Ishikawa (cell line): ENCODE results near the gene RPRM.

Source experiments
- CEBPB ChIP-seq: IDR thresholded peaks from 2 replicates; pipeline ENCODE4 v1.6.1; 2012
- CREB1 ChIP-seq: IDR thresholded peaks from 2 replicates; pipeline ENCODE4 v1.6.1; 2012; ENCODE audit warnings: low read depth
- EGR1 ChIP-seq: IDR thresholded peaks from 2 replicates; pipeline ENCODE4 v1.6.1; 2012
- EP300 ChIP-seq: IDR thresholded peaks from 2 replicates; pipeline ENCODE4 v1.6.1; 2012; ENCODE audit warnings: borderline replicate concordance
- FOXM1 ChIP-seq: IDR thresholded peaks from 2 replicates; pipeline ENCODE4 v1.6.1; 2012; ENCODE audit warnings: low read depth, borderline replicate concordance
- NFIC ChIP-seq: IDR thresholded peaks from 2 replicates; pipeline ENCODE4 v1.6.1; 2012
- RAD21 ChIP-seq: IDR thresholded peaks from 2 replicates; pipeline ENCODE4 v1.6.1; 2012; ENCODE audit warnings: low read depth
- TAF1 ChIP-seq: IDR thresholded peaks from 2 replicates; pipeline ENCODE4 v1.6.1; 2012; ENCODE audit warnings: low read depth, mild to moderate bottlenecking
- TCF12 ChIP-seq: IDR thresholded peaks from 2 replicates; pipeline ENCODE4 v1.6.1; 2012; ENCODE audit warnings: low read depth
- TEAD4 ChIP-seq: IDR thresholded peaks from 2 replicates; pipeline ENCODE4 v1.6.1; 2012
- YY1 ChIP-seq: IDR thresholded peaks from 2 replicates; pipeline ENCODE4 v1.6.1; 2012; ENCODE audit warnings: low read depth
- ZBTB7A ChIP-seq: IDR thresholded peaks from 2 replicates; pipeline ENCODE4 v1.6.1; 2012; ENCODE audit warnings: low read depth
- TF ChIP-seq, protein P1 (sequence below): IDR thresholded peaks from 2 replicates; pipeline ENCODE4 v1.6.1; 2012; ENCODE audit warnings: low read depth, mild to moderate bottlenecking
- TF ChIP-seq, protein P2 (sequence below): IDR thresholded peaks from 2 replicates; pipeline ENCODE4 v1.6.1; 2012
- TF ChIP-seq, protein P3 (sequence below): IDR thresholded peaks from 2 replicates; pipeline ENCODE4 v1.6.1; 2012

Gene RPRM

DNA sequence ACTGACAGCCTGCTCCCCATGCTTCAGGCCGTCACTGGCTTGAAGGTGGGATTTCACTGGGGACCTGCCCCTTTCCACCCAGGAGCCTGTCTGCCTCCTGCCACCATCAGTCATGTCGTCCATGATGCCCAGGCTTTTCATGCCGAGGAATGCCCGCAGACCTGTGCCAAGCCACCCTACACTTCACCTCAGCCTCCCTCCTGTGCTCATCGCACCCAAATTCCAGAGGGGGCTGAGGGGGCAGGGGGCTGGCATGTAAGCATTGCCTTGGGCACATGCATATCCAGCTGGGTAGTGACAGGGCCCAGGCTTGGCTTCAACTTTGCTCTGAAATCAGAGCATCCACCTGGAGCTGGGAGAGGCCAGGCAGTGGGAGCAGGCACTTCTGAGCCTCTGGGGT lies 20.9 kb upstream of the RPRM start:
- TF ChIP-seq ZBTB7A: no peak
- TF ChIP-seq NFIC: no peak
- no peak for TF ChIP-seq TCF12

DNA sequence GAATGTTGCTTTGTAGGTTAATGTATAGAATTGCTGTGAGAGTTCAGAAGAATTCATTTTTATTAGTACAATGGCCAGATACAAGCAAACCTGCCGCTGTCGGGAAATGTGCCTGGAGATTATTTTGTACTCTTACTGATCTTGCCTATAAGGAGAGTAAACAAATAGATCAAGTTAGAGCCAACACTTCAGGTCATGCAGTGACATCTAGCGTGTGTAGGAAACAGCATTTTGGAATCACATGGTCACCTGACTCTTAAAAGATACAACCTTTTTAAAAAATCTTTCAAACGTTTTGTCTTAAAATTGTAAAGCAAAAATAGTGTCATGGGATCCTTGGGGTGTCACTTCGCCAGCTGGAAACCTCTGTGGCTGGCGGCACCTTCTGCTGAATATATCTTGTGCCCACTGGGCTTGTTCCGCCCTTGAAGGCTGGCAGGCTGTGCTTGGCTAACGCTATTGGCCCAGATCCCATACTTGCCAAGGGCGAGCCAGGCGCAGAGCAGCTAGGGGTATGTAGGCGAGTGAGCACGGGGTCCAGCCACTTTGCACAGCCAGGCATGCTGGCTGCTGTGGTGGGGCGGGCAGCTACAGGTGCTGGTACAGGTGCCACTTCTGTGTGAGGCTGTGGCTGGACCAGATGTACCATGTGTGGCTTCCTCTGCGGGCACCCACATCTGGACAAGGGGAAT lies 19.5 kb upstream of the RPRM start:
- no peak for TF ChIP-seq TEAD4
- TF ChIP-seq TAF1: no peak
- TF ChIP-seq, protein P1, sequence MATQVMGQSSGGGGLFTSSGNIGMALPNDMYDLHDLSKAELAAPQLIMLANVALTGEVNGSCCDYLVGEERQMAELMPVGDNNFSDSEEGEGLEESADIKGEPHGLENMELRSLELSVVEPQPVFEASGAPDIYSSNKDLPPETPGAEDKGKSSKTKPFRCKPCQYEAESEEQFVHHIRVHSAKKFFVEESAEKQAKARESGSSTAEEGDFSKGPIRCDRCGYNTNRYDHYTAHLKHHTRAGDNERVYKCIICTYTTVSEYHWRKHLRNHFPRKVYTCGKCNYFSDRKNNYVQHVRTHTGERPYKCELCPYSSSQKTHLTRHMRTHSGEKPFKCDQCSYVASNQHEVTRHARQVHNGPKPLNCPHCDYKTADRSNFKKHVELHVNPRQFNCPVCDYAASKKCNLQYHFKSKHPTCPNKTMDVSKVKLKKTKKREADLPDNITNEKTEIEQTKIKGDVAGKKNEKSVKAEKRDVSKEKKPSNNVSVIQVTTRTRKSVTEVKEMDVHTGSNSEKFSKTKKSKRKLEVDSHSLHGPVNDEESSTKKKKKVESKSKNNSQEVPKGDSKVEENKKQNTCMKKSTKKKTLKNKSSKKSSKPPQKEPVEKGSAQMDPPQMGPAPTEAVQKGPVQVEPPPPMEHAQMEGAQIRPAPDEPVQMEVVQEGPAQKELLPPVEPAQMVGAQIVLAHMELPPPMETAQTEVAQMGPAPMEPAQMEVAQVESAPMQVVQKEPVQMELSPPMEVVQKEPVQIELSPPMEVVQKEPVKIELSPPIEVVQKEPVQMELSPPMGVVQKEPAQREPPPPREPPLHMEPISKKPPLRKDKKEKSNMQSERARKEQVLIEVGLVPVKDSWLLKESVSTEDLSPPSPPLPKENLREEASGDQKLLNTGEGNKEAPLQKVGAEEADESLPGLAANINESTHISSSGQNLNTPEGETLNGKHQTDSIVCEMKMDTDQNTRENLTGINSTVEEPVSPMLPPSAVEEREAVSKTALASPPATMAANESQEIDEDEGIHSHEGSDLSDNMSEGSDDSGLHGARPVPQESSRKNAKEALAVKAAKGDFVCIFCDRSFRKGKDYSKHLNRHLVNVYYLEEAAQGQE: no peak
- TF ChIP-seq, protein P2, sequence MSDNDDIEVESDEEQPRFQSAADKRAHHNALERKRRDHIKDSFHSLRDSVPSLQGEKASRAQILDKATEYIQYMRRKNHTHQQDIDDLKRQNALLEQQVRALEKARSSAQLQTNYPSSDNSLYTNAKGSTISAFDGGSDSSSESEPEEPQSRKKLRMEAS: no peak
- TF ChIP-seq EP300: no peak
- TF ChIP-seq NFIC: no peak
- TF ChIP-seq EGR1: no peak
- TF ChIP-seq CREB1: no peak
- TF ChIP-seq RAD21: no peak
- no peak for TF ChIP-seq FOXM1
- TF ChIP-seq ZBTB7A: no peak
- no peak for TF ChIP-seq TCF12
- TF ChIP-seq YY1: no peak
- TF ChIP-seq, protein P3, sequence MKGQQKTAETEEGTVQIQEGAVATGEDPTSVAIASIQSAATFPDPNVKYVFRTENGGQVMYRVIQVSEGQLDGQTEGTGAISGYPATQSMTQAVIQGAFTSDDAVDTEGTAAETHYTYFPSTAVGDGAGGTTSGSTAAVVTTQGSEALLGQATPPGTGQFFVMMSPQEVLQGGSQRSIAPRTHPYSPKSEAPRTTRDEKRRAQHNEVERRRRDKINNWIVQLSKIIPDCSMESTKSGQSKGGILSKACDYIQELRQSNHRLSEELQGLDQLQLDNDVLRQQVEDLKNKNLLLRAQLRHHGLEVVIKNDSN: no peak
- no peak for TF ChIP-seq CEBPB

DNA sequence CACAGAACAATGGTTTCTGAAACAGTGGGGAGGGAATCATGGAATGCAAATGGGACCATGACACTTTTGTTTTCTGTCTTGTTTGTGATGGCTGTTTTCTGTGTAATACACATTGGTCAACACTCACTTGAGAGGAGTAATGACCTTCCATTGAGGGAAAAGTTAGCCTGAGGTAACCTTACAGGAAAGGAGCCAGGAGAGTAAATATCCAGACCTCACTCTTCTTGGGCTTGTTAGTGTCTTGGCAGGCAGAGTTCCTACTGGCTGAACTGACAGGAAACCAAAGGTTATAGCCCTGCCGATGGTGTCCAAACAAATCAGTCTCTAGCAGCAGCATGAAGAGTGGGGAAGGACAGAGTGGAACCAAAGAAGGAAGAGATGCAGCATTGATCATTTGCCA lies 17.2 kb upstream of the RPRM start:
- TF ChIP-seq, protein P1: no peak
- TF ChIP-seq, protein P2: no peak
- no peak for TF ChIP-seq ZBTB7A
- no peak for TF ChIP-seq CEBPB
- TF ChIP-seq NFIC: no peak
- TF ChIP-seq EGR1: no peak
- TF ChIP-seq RAD21: no peak
- no peak for TF ChIP-seq TCF12
- no peak for TF ChIP-seq CREB1
- TF ChIP-seq TAF1: no peak
- TF ChIP-seq EP300: no peak
- TF ChIP-seq, protein P3: no peak
- TF ChIP-seq TEAD4: no peak
- TF ChIP-seq YY1: no peak
- no peak for TF ChIP-seq FOXM1

DNA sequence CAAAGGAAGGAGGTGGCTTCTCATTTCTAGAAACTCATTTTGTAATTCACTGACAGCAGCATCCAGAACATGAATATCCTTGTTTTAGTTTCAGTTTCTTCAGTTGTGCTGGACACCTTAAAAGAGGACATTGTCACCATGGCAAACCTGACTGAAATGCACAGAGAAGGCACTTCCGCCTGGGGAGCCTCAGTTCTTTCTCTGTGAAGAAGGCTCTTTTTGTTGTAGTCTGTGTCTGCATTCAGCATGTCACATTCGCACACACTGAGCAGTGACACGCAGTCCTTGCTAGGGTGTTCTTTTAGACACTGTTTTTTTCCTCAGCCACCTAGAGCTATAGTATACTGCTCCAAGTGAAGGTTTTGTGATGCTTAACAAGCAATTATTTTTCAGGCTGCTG lies 9.5 kb upstream of the RPRM start:
- TF ChIP-seq TCF12 (no peak), EP300 (no peak), CEBPB (no peak), TAF1 (no peak), YY1 (no peak)
- TF ChIP-seq, protein P2: no peak
- TF ChIP-seq, protein P3: no peak
- TF ChIP-seq, protein P1: no peak
